Dedifferentiated amniotic fluid mesenchymal stem cell (primary cell): Measurements from ENCODE around the gene FRY.

Experiments
- DNase-seq: peaks from one replicate; pipeline ENCODE4 v3.0.0-alpha.2; 2016; ENCODE audit errors: extremely low spot score

Gene FRY

DNA sequence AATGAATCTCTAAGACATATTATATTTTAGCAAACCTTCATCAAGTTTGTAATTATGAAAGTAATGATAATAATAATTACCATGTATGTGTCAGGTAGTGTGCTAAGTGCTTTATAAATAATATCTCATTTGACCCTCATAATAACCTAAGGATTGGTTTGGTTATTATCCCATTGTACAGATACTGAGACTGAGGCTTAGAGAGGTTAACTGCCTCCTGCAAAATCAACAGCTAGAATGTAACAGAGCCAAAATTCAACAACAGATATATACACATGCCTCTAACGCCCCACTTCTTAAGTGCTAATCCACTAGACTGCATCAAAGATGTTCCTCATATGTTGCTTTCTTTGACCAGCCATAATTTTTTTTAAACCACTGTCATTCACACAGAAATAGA is 142.8 kb downstream of the FRY start:
- DNase-seq, result no peak

GRCh38 chr13:32175307-32175706 is 143.7 kb downstream of the FRY start:
- DNase-seq, result no peak

DNA sequence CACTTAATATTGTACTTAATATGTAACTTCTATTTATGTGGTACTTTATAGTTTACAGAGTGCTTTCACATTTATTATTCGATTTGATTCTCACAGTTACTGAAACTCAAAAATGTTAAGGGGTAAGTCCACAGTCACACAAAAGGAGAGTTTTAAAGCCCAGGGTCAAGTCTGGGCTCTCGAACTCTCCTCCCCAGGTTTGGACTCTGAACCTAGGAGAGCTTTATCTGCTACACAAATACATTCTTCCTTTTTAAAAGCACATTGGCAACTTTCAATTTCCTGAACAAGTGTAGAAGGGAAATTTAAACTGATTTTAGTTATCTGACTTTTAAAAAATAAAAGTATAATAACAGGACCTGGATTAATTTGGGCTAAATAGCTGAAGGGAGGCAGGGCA is 144.4 kb downstream of the FRY start:
- DNase-seq, result no peak

GRCh38 chr13:32176696-32177095 is 145.1 kb downstream of the FRY start:
- no peak for DNase-seq

DNA sequence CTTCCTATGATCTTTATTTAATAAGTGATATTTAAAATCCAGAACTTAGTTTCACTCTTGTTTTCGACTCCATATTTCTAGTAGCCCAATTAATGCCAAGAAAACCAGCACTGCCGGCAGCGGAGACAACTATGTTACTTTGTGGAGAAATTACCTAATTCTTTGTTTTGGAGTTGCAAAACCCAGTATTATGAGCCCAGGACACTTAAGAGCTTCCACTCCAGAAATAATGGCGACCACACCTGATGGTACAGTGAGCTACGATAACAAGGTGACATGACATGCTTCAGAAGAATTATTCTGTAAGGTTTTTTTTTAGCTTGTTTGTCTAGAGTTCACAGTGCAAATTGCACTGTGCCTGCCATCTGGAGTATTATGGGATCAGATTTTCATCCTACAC is 147.2 kb downstream of the FRY start:
- no peak for DNase-seq

- DNase-seq, result no peak
These were observed 148.1 kb downstream of the FRY start for GRCh38 chr13:32179708-32180107.

- no peak for DNase-seq
These were observed 156.1 kb downstream of the FRY start for GRCh38 chr13:32187651-32188050.

DNA sequence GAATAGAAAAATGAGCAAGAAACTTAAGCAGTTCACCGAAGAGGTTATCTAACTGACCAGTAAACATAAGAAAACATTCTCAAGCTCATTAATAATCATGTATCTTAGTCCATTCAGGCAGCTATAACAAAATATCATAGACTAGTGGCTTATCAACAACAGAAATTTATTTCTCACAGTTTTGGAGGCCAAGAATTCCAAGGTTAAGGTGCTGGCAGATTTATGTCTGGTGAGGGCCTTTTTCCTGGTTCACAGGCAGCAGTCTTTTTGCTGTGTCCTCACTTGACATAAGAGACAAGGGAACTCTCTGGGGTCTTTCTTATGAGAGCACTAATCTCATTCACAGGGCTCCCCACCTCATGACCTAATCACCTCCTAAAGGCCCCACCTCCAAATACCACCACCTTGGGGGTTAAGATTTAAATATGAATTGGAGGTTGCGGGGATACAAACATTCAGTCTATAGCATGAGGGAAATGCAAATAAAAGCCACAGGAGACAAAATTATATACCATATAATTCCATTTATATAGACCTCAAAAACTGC is 160.0 kb downstream of the FRY start:
- DNase-seq, result no peak

- no peak for DNase-seq
These were observed 164.1 kb downstream of the FRY start for GRCh38 chr13:32195713-32196112.

DNA sequence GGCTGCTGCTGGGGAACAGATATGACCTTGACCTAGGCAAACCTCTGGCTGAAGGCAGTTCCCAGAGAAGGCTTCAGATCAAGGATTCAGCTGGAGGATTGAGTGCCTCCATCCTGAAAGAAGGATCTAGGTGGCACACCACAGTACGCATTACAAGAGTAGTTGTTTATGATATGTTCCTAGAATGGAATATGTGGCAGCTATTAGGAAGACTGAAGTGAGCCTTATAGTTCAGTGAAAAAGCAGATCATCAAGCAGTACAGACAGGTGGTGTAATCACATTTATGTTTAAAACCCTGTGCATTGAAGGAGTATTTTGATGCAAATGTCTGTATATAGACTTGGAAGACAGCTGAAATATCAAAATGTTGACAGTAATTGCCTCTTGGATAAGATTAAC is 167.6 kb downstream of the FRY start:
- DNase-seq, result no peak

DNA sequence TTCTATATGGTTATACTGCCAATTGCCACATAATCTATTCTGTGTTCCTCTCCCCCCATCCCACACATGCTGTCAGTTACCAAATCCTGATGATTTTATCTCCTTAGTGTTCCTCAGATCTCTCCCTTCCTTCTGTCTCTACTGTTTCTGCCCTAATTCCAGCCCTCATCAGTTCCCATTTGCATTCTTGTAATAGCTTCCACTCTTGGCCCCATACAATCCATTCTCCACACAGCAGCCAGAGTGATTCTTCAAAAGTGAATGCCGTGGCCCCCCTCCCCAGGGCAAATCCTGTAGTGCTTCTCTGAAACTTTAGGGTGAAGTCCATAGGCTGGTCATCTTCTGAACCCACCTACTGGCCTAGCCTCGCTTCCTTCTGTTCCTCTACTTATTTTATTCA is 169.2 kb downstream of the FRY start:
- no peak for DNase-seq

DNA sequence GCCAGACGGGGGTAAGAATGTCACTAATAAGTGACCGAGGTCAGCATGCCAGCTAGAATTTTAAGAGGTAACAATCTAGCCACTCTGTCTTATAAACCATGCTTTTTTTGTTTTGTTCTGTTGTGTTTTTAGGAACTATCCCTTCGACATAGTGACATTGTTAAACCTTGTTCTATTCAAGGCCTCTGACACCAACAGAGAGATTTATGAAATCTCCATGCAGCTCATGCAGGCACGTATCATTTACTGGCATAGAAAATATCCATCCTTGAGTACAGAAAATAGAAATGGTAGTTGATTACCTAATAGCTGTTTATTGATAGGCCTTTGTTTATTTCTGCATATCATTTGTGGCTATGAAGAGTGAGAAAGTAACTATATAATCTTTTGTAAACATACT is 170.2 kb downstream of the FRY start:
- DNase-seq, result no peak

DNA sequence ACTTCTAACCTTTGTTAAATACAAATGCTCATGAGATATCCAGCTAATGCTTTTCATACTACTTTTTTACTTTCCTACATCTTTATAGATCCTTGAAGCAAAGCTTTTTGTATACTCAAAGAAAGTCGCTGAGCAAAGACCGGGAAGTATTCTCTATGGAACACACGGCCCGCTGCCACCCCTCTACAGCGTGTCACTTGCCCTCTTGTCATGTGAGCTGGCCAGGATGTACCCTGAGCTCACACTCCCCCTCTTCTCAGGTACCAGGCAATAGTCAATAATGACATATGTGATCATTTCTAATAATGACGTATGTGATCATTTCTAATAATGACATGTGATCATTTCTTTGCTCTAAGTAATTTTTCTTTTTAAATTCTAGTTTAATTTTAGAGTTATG is 170.7 kb downstream of the FRY start:
- DNase-seq, result no peak

DNA sequence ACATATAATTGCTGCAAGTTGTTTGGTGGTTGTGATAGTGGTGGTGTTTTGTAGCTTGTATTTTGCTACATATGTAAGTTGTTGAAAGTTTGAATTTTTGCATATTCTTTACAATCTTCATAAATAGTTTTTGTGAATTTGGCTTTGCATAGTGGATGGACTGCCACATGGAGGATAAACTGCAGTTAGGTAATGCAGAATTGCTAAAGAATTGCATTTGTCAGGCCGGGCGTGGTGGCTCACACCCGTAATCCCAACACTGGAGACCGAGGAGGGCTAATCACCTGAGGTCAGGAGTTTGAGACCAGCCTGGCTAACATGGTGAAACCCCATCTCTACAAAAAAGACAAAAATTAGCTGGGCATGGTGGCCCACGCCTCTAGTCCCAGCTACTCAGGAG is 171.6 kb downstream of the FRY start:
- DNase-seq, result no peak

- DNase-seq, result no peak
These were observed 172.2 kb downstream of the FRY start for GRCh38 chr13:32203736-32204135.

- DNase-seq, result no peak
These were observed 174.0 kb downstream of the FRY start for GRCh38 chr13:32205431-32206096.

DNA sequence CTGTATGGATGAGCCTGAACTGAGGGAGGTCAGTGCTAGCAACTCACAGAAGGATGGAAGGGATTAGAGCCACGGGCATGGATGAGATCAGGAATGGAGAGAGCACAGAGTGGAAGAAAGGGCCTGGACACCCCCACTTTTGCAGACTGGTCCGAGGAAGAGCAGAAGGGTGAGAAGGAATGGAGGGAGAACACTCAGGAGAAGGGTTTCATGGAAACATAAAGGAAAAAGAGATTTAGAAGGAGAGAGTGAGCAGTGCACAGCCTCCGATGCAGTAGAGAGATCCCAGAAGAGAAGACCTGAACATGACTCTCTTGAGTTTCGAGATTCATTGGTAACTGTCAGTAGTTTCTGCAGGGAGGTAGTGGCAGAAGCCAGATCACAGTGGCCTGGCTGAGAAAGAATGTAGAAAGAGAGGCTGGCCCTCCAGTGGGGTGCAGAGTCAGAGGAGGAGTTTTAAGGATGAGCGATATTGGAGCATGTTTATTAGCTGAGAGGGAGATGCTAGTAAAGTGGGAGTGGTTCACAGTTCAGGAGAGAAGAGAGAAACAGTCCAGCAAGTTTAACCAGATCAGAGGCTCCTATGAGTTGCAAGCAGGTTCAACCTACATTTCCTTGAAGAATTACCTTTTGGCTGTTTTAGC is 174.6 kb downstream of the FRY start:
- DNase-seq, result no peak

GRCh38 chr13:32208860-32209259 is 177.3 kb downstream of the FRY start:
- no peak for DNase-seq

- no peak for DNase-seq
These were observed 178.1 kb downstream of the FRY start for GRCh38 chr13:32209652-32210051.

GRCh38 chr13:32210101-32210500 is 178.5 kb downstream of the FRY start:
- DNase-seq, result no peak

DNA sequence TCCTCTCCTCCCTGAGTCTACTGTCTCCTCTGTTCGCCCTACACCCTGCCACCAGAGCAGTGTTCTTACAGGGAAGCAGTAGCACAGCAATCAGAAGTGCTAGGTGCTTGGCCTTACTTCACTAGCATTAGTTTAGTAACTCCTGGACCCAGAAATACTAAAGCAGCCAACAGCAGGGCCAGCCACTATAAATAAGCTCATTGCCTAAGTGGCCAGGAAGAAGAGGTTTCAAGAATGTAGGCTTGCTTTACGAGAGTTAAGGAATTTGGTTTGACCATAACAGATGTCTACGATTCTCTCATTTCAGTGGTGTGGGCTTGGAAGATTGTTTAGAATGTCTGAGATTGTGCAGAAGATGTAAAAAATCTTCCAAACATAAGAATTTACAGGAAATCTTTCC is 180.2 kb downstream of the FRY start:
- peak; percentile 82 for DNase-seq

DNA sequence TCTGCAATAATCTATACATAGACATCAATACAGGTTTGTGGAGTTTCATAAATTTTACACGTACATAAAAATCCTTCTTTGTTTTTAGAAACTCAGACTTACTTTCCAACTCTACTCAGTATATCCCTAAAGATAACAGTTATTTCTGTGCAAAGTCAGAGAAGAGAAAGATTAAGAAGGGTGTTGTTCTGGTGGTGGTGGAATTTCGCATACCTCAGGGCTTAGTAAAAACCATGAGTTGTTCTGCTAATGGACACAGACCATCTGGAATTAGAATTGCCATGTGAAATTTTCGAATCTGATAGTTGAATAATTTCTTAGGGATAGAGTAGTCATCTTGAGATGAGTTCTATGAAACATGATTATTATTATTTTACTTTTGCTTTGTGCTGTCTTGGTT is 180.8 kb downstream of the FRY start:
- DNase-seq, result peak; percentile 22

GRCh38 chr13:32213626-32214025 is 182.1 kb downstream of the FRY start:
- no peak for DNase-seq

DNA sequence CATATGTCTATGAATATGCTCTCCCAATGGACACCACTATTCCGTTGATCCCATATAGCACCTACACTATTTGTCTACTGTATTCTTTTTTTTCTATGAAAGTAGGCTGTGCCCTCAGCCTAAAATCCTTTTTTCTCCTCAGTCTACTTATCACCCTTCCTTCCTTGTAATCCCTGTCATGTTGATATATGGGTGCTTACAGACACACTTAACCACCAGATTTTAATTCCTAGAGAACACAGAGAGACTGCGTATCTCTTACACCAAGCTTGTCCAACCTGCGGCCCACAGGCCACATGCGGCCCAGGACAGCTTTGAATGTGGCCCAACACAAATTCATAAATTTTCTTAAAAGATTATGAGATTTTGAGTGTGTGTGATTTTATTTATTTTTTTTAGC is 182.5 kb downstream of the FRY start:
- no peak for DNase-seq
